Left ventricle myocardium inferior (tissue), 1 donor: ENCODE results near the gene AUTS2. TPM values are rescaled to one million over a fixed set of nuclear protein-coding genes. Genes with fewer than 3 reads are reported as not detected.

ENCODE experiments used
- DNase-seq: peaks from one replicate; pipeline ENCODE4 v3.0.0-alpha.2; 2020
- H3K27ac ChIP-seq: fragments of 200-600 bp; replicated peaks from 2 replicates; pipeline ENCODE4 v1.8.0; 2021
- H3K27me3 ChIP-seq: fragments of 200-600 bp; 2 replicates; pipeline ENCODE4 v1.8.0; 2021; ENCODE audit warnings: low read depth
- H3K36me3 ChIP-seq: fragments of 200-600 bp; 2 replicates; pipeline ENCODE4 v1.8.0; 2021
- H3K4me1 ChIP-seq: fragments of 200-600 bp; 2 replicates; pipeline ENCODE4 v1.8.0; 2021
- H3K4me3 ChIP-seq: fragments of 200-600 bp; 2 replicates; pipeline ENCODE4 v1.8.0; 2021; ENCODE audit warnings: mild to moderate bottlenecking, moderate library complexity
- H3K9me3 ChIP-seq: fragments of 200-600 bp; replicated peaks from 2 replicates; pipeline ENCODE4 v1.8.0; 2021
- CTCF ChIP-seq: fragments of 200-600 bp; IDR thresholded peaks from 2 replicates; pipeline ENCODE4 v1.8.0; 2021; ENCODE audit warnings: antibody characterized with exemption, mild to moderate bottlenecking, borderline replicate concordance
- intact Hi-C: fragments of 100-400 bp; cut with micrococcal nuclease; formaldehyde crosslinking; loops from one replicate; pipeline ENCODE4 v1.11.0; 2022
- total RNA-seq: library from RNA; stranded (reverse); fragmentation: NEBNext Ultra II Directional; extraction: Animal tissue kit (Norgen Biotek cat#: 25700); gene quantifications from one replicate; pipeline ENCODE4 v1.2.1, GENCODE V29; 2021
- donor health status: DM: no; HTN: yes; CAD: no; lungs with severe emphysema.

The AUTS2 gene
- total RNA-seq, 1 donor from 2014 or later, result 10.5 TPM

GRCh38 chr7:69844264-69844868 lies 246.1 kb downstream of the AUTS2 start:
- no peak for DNase-seq
- H3K4me3 ChIP-seq, result no peak overlapping the region
- H3K4me1 ChIP-seq, result no peaks in the 10 kb centered on the region
- no peak overlapping the region for H3K27ac ChIP-seq
- H3K9me3 ChIP-seq, result no peaks in the 10 kb centered on the region
- H3K27me3 ChIP-seq, result no peaks in the 10 kb centered on the region
- intact Hi-C loops, result no loop called here
- TF ChIP-seq CTCF, result no peak
- H3K36me3 ChIP-seq, result no peaks in the 10 kb centered on the region

- intact Hi-C loops, result no loop called here
- no peaks in the 10 kb centered on the region for H3K4me1 ChIP-seq
- no peaks in the 10 kb centered on the region for H3K27me3 ChIP-seq
- H3K36me3 ChIP-seq, result no peaks in the 10 kb centered on the region
- no peak for TF ChIP-seq CTCF
- H3K27ac ChIP-seq, result no peak overlapping the region
- no peak overlapping the region for H3K4me3 ChIP-seq
- H3K9me3 ChIP-seq, result no peaks in the 10 kb centered on the region
- DNase-seq, result no peak
Observed at GRCh38 chr7:69845721-69846495, 247.6 kb downstream of the AUTS2 start.

GRCh38 chr7:69847921-69848612 lies 249.8 kb downstream of the AUTS2 start:
- Histone ChIP-seq H3K9me3 (no peaks in the 10 kb centered on the region), H3K27me3 (no peaks in the 10 kb centered on the region), H3K4me1 (no peaks in the 10 kb centered on the region), H3K27ac (no peak overlapping the region), H3K36me3 (no peaks in the 10 kb centered on the region), H3K4me3 (no peak overlapping the region)
- no peak for TF ChIP-seq CTCF
- intact Hi-C loops, result no loop called here
- DNase-seq, result no peak

- no peaks in the 10 kb centered on the region for H3K4me1 ChIP-seq
- intact Hi-C loops, result no loop called here
Observed at GRCh38 chr7:69849268-69849667, 251.0 kb downstream of the AUTS2 start.

More at GRCh38 chr7:69849268-69849667, 251.0 kb downstream of the AUTS2 start:
- TF ChIP-seq CTCF, result no peak
- Histone ChIP-seq H3K27ac (no peak overlapping the region), H3K4me3 (no peak overlapping the region), H3K27me3 (no peaks in the 10 kb centered on the region), H3K36me3 (no peaks in the 10 kb centered on the region), H3K9me3 (no peaks in the 10 kb centered on the region)
- DNase-seq, result no peak
